CD4-positive, CD25-positive, alpha-beta regulatory T cell (primary cell): Measurements from ENCODE around the gene TUBGCP2. TPM values are rescaled to one million over a fixed set of nuclear protein-coding genes. Genes with fewer than 3 reads are reported as not detected.

Experiments
- ATAC-seq, 2 donors: fragments of 150-1000 bp; cut with Tn5 transposase; one replicate each; pipeline ENCODE4 v1.10.0; 2021; ENCODE audit warnings: low read depth in 2 of 2, moderate number of reproducible peaks in 2 of 2, moderate library complexity in 1 of 2
- DNase-seq, 3 donors: peaks; one replicate each; pipeline versions ENCODE4 v3.0.0 to v3.0.0-alpha.2; 2012 to 2022; ENCODE audit warnings: mixed read lengths in 1 of 3
- H3K27ac ChIP-seq: one replicate; pipeline ENCODE4 v1.7.0; 2013; ENCODE audit warnings: mild to moderate bottlenecking, low read length; ENCODE audit not compliant: insufficient read depth, poor library complexity, severe bottlenecking
- H3K27me3 ChIP-seq: one replicate; pipeline ENCODE4 v1.7.0; 2013; ENCODE audit warnings: low read length; ENCODE audit not compliant: control insufficient read depth, insufficient read depth
- H3K36me3 ChIP-seq: one replicate; pipeline ENCODE4 v1.7.0; 2013; ENCODE audit warnings: mild to moderate bottlenecking, low read length, moderate library complexity; ENCODE audit not compliant: control insufficient read depth, insufficient read depth
- H3K4me1 ChIP-seq: 2 replicates; pipeline ENCODE4 v1.7.0; 2013; ENCODE audit warnings: mild to moderate bottlenecking, low read length; ENCODE audit not compliant: insufficient read depth, control insufficient read depth, poor library complexity, severe bottlenecking
- H3K4me3 ChIP-seq: one replicate; pipeline ENCODE4 v1.7.0; 2013; ENCODE audit warnings: low read depth, mild to moderate bottlenecking, low read length, moderate library complexity
- H3K9me3 ChIP-seq, 2 experiments: 1 replicate in 1 of 2; 2 replicates in 1 of 2; pipeline ENCODE4 v1.7.0; 2013; ENCODE audit warnings: low read length in 2 of 2, mild to moderate bottlenecking in 1 of 2, moderate library complexity in 1 of 2; ENCODE audit not compliant: control insufficient read depth in 2 of 2
- H3K27ac Mint-ChIP-seq, 3 donors: one replicate each; pipeline ENCODE4 v1.8.0; 2020 to 2022; ENCODE audit warnings: mild to moderate bottlenecking in 3 of 3, mixed read lengths in 3 of 3, moderate library complexity in 2 of 3
- H3K27me3 Mint-ChIP-seq: one replicate; pipeline ENCODE4 v1.8.0; 2022; ENCODE audit warnings: mild to moderate bottlenecking, mixed read lengths
- H3K36me3 Mint-ChIP-seq: one replicate; pipeline ENCODE4 v1.8.0; 2020; ENCODE audit warnings: mixed read lengths
- H3K4me1 Mint-ChIP-seq, 4 donors: one replicate each; pipeline ENCODE4 v1.8.0; 2020 to 2022; ENCODE audit warnings: mixed read lengths in 4 of 4, mild to moderate bottlenecking in 1 of 4
- H3K4me3 Mint-ChIP-seq, 4 donors: one replicate each; pipeline ENCODE4 v1.8.0; 2020 to 2022; ENCODE audit warnings: mild to moderate bottlenecking in 4 of 4, mixed read lengths in 4 of 4, moderate library complexity in 3 of 4
- H3K9me3 Mint-ChIP-seq, 7 donors: one replicate each; pipeline ENCODE4 v1.8.0; 2020 to 2022; ENCODE audit warnings: mixed read lengths in 7 of 7, mild to moderate bottlenecking in 3 of 7, moderate library complexity in 2 of 7
- polyA plus RNA-seq, 4 donors: library from polyadenylated mRNA; unstranded; fragments of 300-500 nt; fragmentation: Illumina TruSeq; gene quantifications; one replicate each; pipeline ENCODE4 v1.2.3, GENCODE V29; 2021
- total RNA-seq: library from RNA; stranded (reverse); gene quantifications from one replicate; pipeline ENCODE4 v1.2.3, GENCODE V29; 2022

TUBGCP2 gene
- total and polyA plus RNA-seq, 5 donors from 2014 or later: 23.5 to 73.8 (median 31.7) TPM

- H3K4me1 ChIP-seq: peaks cover 7% of the 10 kb centered on the region
- H3K4me3 ChIP-seq: no peak overlapping the region
- no peak overlapping the region for H3K27ac ChIP-seq
- DNase-seq: no peak
- Mint-ChIP-seq H3K27ac (no peak overlapping the region), H3K36me3 (peaks cover 11% of the 10 kb centered on the region), H3K4me1 (peaks cover 4 to 22% (median 7%) of the 10 kb centered on the region in 4 donors), H3K9me3 (peaks cover 0 to 5% (median 0%) of the 10 kb centered on the region in 7 donors), H3K4me3 (peak overlapping the region in 1 of 4 donors; percentile 52), H3K27me3 (peaks cover 11% of the 10 kb centered on the region)
- no peaks in the 10 kb centered on the region for H3K9me3 ChIP-seq
- no peak for ATAC-seq
- no peaks in the 10 kb centered on the region for H3K27me3 ChIP-seq
- H3K36me3 ChIP-seq: peaks cover 13% of the 10 kb centered on the region
Observed at GRCh38 chr10:133316266-133316665, 7.6 kb upstream of the TUBGCP2 start.

- no peak overlapping the region for H3K4me3 ChIP-seq
- H3K27ac ChIP-seq: no peak overlapping the region
- H3K9me3 ChIP-seq: no peaks in the 10 kb centered on the region
- H3K4me1 ChIP-seq: peaks cover 7% of the 10 kb centered on the region
- H3K27ac Mint-ChIP-seq: no peak overlapping the region
- H3K4me3 Mint-ChIP-seq: peak overlapping the region in 1 of 4 donors; percentile 52
- no peak for ATAC-seq
- H3K36me3 ChIP-seq: peaks cover 13% of the 10 kb centered on the region
- peaks cover 11% of the 10 kb centered on the region for H3K36me3 Mint-ChIP-seq
- H3K9me3 Mint-ChIP-seq: peaks cover 0 to 5% (median 0%) of the 10 kb centered on the region in 7 donors
- no peak for DNase-seq
- peaks cover 11% of the 10 kb centered on the region for H3K27me3 Mint-ChIP-seq
- H3K4me1 Mint-ChIP-seq: peaks cover 4 to 22% (median 8%) of the 10 kb centered on the region in 4 donors
- no peaks in the 10 kb centered on the region for H3K27me3 ChIP-seq
Observed at GRCh38 chr10:133315847-133316246, 7.2 kb upstream of the TUBGCP2 start.

- H3K4me3 Mint-ChIP-seq: peak overlapping the region in 2 of 4 donors; percentile 7 to 52
- no peak overlapping the region for H3K27ac ChIP-seq
- H3K36me3 ChIP-seq: peaks cover 21% of the 10 kb centered on the region
- H3K36me3 Mint-ChIP-seq: peaks cover 11% of the 10 kb centered on the region
- H3K27me3 ChIP-seq: no peaks in the 10 kb centered on the region
- H3K9me3 ChIP-seq: no peaks in the 10 kb centered on the region
- H3K4me1 Mint-ChIP-seq: peaks cover 4 to 22% (median 6%) of the 10 kb centered on the region in 4 donors
- H3K27ac Mint-ChIP-seq: no peak overlapping the region
- peaks cover 7% of the 10 kb centered on the region for H3K4me1 ChIP-seq
- no peak for DNase-seq
- ATAC-seq: no peak
- no peaks in the 10 kb centered on the region for H3K9me3 Mint-ChIP-seq
- peaks cover 6% of the 10 kb centered on the region for H3K27me3 Mint-ChIP-seq
- H3K4me3 ChIP-seq: no peak overlapping the region
Observed at GRCh38 chr10:133314911-133315310, 6.2 kb upstream of the TUBGCP2 start.

- ATAC-seq (no peak), DNase-seq (no peak)
- Mint-ChIP-seq H3K9me3 (peaks cover 0 to 1% (median 0%) of the 10 kb centered on the region in 7 donors), H3K36me3 (peaks cover 11% of the 10 kb centered on the region), H3K27ac (no peak overlapping the region), H3K4me1 (peaks cover 0 to 14% (median 4%) of the 10 kb centered on the region in 4 donors), H3K4me3 (no peak overlapping the region), H3K27me3 (peaks cover 2% of the 10 kb centered on the region)
- H3K4me1 ChIP-seq: peaks cover 3% of the 10 kb centered on the region
- H3K9me3 ChIP-seq: no peaks in the 10 kb centered on the region
- no peak overlapping the region for H3K4me3 ChIP-seq
- H3K27ac ChIP-seq: no peak overlapping the region
- no peaks in the 10 kb centered on the region for H3K27me3 ChIP-seq
- peaks cover 22% of the 10 kb centered on the region for H3K36me3 ChIP-seq
Observed at GRCh38 chr10:133313192-133313591, 4.5 kb upstream of the TUBGCP2 start.

GRCh38 chr10:133312769-133313145 lies 4.1 kb upstream of the TUBGCP2 start:
- H3K9me3 ChIP-seq: no peaks in the 10 kb centered on the region
- H3K4me1 ChIP-seq: peaks cover 8% of the 10 kb centered on the region
- no peak overlapping the region for H3K27ac ChIP-seq
- no peak for ATAC-seq
- H3K27me3 ChIP-seq: no peaks in the 10 kb centered on the region
- H3K9me3 Mint-ChIP-seq: peaks cover 0 to 3% (median 0%) of the 10 kb centered on the region in 7 donors
- no peak overlapping the region for H3K4me3 ChIP-seq
- H3K4me3 Mint-ChIP-seq: peak overlapping the region in 1 of 4 donors; percentile 52
- H3K4me1 Mint-ChIP-seq: peaks cover 2 to 17% (median 7%) of the 10 kb centered on the region in 4 donors
- H3K36me3 ChIP-seq: peaks cover 22% of the 10 kb centered on the region
- peaks cover 11% of the 10 kb centered on the region for H3K36me3 Mint-ChIP-seq
- peaks cover 7% of the 10 kb centered on the region for H3K27me3 Mint-ChIP-seq
- DNase-seq: no peak
- peak overlapping the region in 1 of 3 donors; percentile 69 for H3K27ac Mint-ChIP-seq

GRCh38 chr10:133312016-133312768 lies 3.5 kb upstream of the TUBGCP2 start:
- no peak overlapping the region for H3K27ac ChIP-seq
- H3K9me3 Mint-ChIP-seq: peaks cover 0 to 3% (median 0%) of the 10 kb centered on the region in 7 donors

GRCh38 chr10:133311570-133311969 lies 2.9 kb upstream of the TUBGCP2 start:
- Mint-ChIP-seq H3K4me3 (peak overlapping the region in 3 of 4 donors; percentile 7 to 78 (median 52)), H3K27ac (peak overlapping the region in 1 of 3 donors; percentile 64)
- no peak for ATAC-seq

More at GRCh38 chr10:133312016-133312768, 3.5 kb upstream of the TUBGCP2 start:
- Mint-ChIP-seq H3K4me1 (peaks cover 4 to 22% (median 11%) of the 10 kb centered on the region in 4 donors), H3K36me3 (peaks cover 11% of the 10 kb centered on the region), H3K27me3 (peaks cover 9% of the 10 kb centered on the region), H3K4me3 (peak overlapping the region in 2 of 4 donors; percentile 52 to 78), H3K27ac (peak overlapping the region in 2 of 3 donors; percentile 64 to 69)
- Histone ChIP-seq H3K36me3 (peaks cover 22% of the 10 kb centered on the region), H3K27me3 (no peaks in the 10 kb centered on the region), H3K4me1 (peaks cover 12% of the 10 kb centered on the region), H3K9me3 (no peaks in the 10 kb centered on the region), H3K4me3 (no peak overlapping the region)
- ATAC-seq (no peak), DNase-seq (no peak)

More at GRCh38 chr10:133311570-133311969, 2.9 kb upstream of the TUBGCP2 start:
- H3K36me3 Mint-ChIP-seq: peaks cover 11% of the 10 kb centered on the region
- H3K27me3 Mint-ChIP-seq: peaks cover 9% of the 10 kb centered on the region
- Histone ChIP-seq H3K27ac (no peak overlapping the region), H3K4me3 (no peak overlapping the region), H3K27me3 (no peaks in the 10 kb centered on the region), H3K4me1 (peaks cover 18% of the 10 kb centered on the region), H3K36me3 (peaks cover 22% of the 10 kb centered on the region), H3K9me3 (no peaks in the 10 kb centered on the region)
- H3K4me1 Mint-ChIP-seq: peaks cover 8 to 28% (median 13%) of the 10 kb centered on the region in 4 donors
- H3K9me3 Mint-ChIP-seq: peaks cover 0 to 3% (median 0%) of the 10 kb centered on the region in 7 donors
- no peak for DNase-seq
